Activated B cell treated with CpG ODN at 0.5 μM for 24 hours (primary cell): ENCODE measurements around the gene SPTLC3. TPM values are rescaled to one million over a fixed set of nuclear protein-coding genes. Genes with fewer than 3 reads are reported as not detected.

ENCODE experiments used
- ATAC-seq: fragments of 200-7000 bp; cut with Tn5 transposase; one replicate; pipeline ENCODE4 v1.10.0; 2021; ENCODE audit warnings: low read depth, mild to moderate bottlenecking, moderate library complexity
- CTCF ChIA-PET: fragments of 350-600 bp; sonication (Branson Sonifier 250); formaldehyde crosslinking; loops from one replicate; lab custom pipeline; 2021; ENCODE audit warnings: antibody characterized with exemption; lab: Charles Lee
- POLR2A ChIA-PET: fragments of 350-600 bp; sonication (Branson Sonifier 250); formaldehyde crosslinking; loops from one replicate; lab custom pipeline; 2021; ENCODE audit warnings: antibody characterized with exemption; lab: Charles Lee
- DNase-seq: peaks from one replicate; pipeline ENCODE4 v3.0.0; 2022
- H3K27ac Mint-ChIP-seq: one replicate; pipeline ENCODE4 v1.8.0; 2020; ENCODE audit warnings: mixed read lengths
- H3K27me3 Mint-ChIP-seq: one replicate; pipeline ENCODE4 v1.8.0; 2021; ENCODE audit warnings: mixed read lengths
- H3K36me3 Mint-ChIP-seq: one replicate; pipeline ENCODE4 v1.8.0; 2021; ENCODE audit warnings: low read depth, mixed read lengths
- H3K4me1 Mint-ChIP-seq: one replicate; pipeline ENCODE4 v1.8.0; 2021; ENCODE audit warnings: mixed read lengths
- H3K4me3 Mint-ChIP-seq: one replicate; pipeline ENCODE4 v1.8.0; 2020; ENCODE audit warnings: mild to moderate bottlenecking, mixed read lengths
- H3K9me3 Mint-ChIP-seq: one replicate; pipeline ENCODE4 v1.8.0; 2020; ENCODE audit warnings: mixed read lengths
- intact Hi-C: fragments of 100-400 bp; cut with micrococcal nuclease; formaldehyde crosslinking; loops from one replicate; pipeline ENCODE4 v1.15.1; 2024
- total RNA-seq: library from RNA; stranded (reverse); gene quantifications from 2 replicates; pipeline ENCODE4 v1.2.3, GENCODE V29; 2022
- TF ChIP-seq, protein P1 (sequence below): fragments of 200-600 bp; IDR thresholded peaks from one replicate; pipeline ENCODE4 v1.8.0; 2022; ENCODE audit warnings: antibody characterized with exemption, mild to moderate bottlenecking

Gene SPTLC3
- total RNA-seq, 1 donor from 2014 or later, result not detected

DNA sequence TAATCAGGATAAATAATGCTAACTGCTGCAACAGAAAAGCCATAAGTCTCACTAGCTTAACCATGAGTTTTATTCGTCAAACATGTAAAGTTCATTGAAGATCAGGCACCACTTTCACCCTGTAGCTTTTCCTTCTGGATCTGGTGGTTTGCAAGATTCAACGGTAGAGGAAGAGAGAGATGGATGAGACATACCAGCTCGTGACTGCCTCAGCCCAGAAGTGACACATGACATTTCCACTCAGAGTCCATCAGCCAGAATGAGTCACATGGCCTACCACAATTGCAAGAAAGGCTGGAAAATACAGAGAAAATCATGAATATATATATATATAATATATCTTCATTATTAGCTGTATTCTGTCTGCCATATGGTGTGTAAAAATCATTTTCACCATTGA is 29.0 kb downstream of the SPTLC3 start:
- intact Hi-C loops, result no loop called here
- Mint-ChIP-seq H3K36me3 (no peaks in the 10 kb centered on the region), H3K27me3 (no peaks in the 10 kb centered on the region), H3K4me1 (peaks cover 1% of the 10 kb centered on the region), H3K9me3 (no peaks in the 10 kb centered on the region), H3K27ac (no peak overlapping the region), H3K4me3 (no peak overlapping the region)
- ATAC-seq, result no peak
- DNase-seq, result no peak
- TF ChIP-seq, protein P1, sequence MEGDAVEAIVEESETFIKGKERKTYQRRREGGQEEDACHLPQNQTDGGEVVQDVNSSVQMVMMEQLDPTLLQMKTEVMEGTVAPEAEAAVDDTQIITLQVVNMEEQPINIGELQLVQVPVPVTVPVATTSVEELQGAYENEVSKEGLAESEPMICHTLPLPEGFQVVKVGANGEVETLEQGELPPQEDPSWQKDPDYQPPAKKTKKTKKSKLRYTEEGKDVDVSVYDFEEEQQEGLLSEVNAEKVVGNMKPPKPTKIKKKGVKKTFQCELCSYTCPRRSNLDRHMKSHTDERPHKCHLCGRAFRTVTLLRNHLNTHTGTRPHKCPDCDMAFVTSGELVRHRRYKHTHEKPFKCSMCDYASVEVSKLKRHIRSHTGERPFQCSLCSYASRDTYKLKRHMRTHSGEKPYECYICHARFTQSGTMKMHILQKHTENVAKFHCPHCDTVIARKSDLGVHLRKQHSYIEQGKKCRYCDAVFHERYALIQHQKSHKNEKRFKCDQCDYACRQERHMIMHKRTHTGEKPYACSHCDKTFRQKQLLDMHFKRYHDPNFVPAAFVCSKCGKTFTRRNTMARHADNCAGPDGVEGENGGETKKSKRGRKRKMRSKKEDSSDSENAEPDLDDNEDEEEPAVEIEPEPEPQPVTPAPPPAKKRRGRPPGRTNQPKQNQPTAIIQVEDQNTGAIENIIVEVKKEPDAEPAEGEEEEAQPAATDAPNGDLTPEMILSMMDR, result no peak
- CTCF ChIA-PET, result no interaction called here
- POLR2A ChIA-PET, result no interaction called here

DNA sequence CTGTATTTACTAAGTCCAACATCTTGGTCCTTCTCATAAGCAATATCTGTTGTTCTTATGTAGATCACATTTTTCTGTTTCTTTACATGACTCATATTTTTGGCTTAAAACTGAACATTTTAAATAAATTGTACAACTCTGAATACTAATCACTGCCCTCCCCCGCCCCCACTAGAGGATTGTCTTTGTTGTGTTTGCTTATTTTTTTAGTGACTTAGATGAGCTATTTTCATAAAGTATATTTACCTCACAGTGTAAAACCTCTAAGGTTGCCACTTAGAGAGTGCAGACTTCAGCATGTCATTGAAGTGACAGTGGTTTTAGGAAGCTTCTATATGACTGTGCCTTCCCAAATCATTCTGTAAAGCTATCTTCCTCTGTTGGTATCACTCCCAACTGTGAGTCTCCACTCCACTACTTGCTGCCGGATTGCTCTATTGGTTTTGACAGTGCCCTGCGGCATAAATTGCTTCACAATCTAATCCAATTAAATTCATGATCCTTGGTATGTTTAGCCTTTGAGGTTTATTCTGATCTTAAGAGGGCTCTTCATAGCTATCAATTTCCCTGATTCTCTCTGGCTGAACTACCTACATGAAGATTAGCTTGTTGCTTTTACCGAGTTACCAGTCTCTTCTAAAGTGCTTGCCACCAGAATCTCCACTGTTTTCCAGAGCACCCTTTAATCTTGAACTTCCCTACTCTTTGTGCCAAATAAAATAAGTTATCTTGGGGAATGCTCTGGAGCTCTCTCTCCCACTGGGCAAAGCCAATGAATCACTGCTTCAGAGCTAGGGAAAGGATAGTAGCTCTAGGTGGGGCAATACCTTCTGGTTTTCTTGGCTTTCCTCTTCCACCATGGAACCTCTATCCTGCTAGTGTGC is 33.0 kb downstream of the SPTLC3 start:
- TF ChIP-seq, protein P1, result no peak
- Mint-ChIP-seq H3K4me3 (no peak overlapping the region), H3K27me3 (no peaks in the 10 kb centered on the region), H3K36me3 (no peaks in the 10 kb centered on the region), H3K4me1 (no peaks in the 10 kb centered on the region), H3K27ac (no peak overlapping the region), H3K9me3 (no peaks in the 10 kb centered on the region)
- no peak for DNase-seq
- ChIA-PET POLR2A (no interaction called here), CTCF (no interaction called here)
- no peak for ATAC-seq
- intact Hi-C loops, result loop anchor here (5.0 kb wide), 1 partner anchor 50 kb away; no protein-coding TSS in a partner anchor

DNA sequence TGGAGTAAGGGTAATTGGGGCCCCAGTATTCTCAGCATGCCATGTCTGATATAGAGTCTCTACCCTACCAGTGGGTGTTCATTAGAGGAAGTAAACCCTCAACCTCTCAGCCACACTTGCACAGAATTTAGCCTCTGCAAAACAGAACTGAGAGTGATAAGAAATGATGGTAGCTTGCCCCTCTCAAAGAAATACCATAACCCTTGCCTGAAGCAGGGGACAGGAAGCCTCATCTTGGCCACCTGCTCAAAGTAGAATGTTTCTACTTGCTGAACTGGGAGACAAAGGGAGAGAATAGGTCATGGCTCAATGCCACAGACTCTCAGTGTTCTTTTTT is 33.7 kb downstream of the SPTLC3 start:
- no peak overlapping the region for H3K4me3 Mint-ChIP-seq
- no peaks in the 10 kb centered on the region for H3K27me3 Mint-ChIP-seq
- no peak for DNase-seq
- intact Hi-C loops, result loop anchor here (5.0 kb wide), 1 partner anchor 50 kb away; no protein-coding TSS in a partner anchor
- no peaks in the 10 kb centered on the region for H3K36me3 Mint-ChIP-seq
- CTCF ChIA-PET, result no interaction called here
- TF ChIP-seq, protein P1, result no peak
- POLR2A ChIA-PET, result no interaction called here
- no peaks in the 10 kb centered on the region for H3K4me1 Mint-ChIP-seq
- no peak overlapping the region for H3K27ac Mint-ChIP-seq
- no peaks in the 10 kb centered on the region for H3K9me3 Mint-ChIP-seq
- ATAC-seq, result no peak

DNA sequence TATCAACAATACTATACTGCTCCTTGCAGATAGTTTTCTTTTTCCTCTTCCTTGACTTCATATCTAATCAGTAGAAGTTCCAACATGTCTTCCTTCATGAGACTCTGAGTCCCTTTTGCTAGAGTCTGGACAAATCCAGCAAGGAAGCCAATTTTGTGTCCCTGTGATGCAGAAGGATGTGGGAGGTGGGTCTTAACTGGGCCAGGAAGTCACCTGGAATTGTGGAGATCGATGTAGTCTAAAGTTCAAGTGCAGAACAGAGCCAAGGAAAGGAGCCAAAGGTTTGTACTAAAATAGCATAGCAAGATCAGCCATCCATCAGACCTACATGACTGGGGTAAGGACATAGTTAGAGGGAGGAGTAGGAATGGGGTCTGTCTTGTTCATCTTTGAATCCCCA is 37.6 kb downstream of the SPTLC3 start:
- intact Hi-C loops, result no loop called here
- Mint-ChIP-seq H3K36me3 (no peaks in the 10 kb centered on the region), H3K27me3 (no peaks in the 10 kb centered on the region), H3K27ac (no peak overlapping the region), H3K4me1 (no peaks in the 10 kb centered on the region), H3K9me3 (no peaks in the 10 kb centered on the region), H3K4me3 (no peak overlapping the region)
- ATAC-seq, result no peak
- TF ChIP-seq, protein P1, result no peak
- no peak for DNase-seq
- ChIA-PET POLR2A (no interaction called here), CTCF (no interaction called here)

DNA sequence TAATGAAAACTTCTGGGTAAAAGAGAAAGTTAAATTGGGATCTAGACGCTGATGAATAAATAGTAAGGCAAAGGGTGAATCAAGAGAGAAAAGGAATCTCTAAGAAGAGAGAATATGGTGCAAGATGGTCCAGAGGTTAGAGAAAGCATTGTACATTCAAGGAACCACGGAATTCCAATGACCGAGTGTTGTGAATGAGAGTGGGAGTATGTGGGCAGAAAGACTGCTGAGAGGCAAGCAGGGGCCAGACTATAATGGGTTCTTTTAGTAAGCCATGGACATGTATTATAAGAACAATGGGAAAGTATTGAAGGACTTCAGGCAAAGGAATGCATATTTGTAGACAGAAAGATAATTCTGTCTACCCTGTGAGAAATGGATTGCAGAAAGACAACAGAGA is 45.2 kb downstream of the SPTLC3 start:
- ChIA-PET POLR2A (no interaction called here), CTCF (no interaction called here)
- Mint-ChIP-seq H3K36me3 (no peaks in the 10 kb centered on the region), H3K9me3 (no peaks in the 10 kb centered on the region), H3K4me3 (no peak overlapping the region), H3K4me1 (no peaks in the 10 kb centered on the region), H3K27me3 (no peaks in the 10 kb centered on the region), H3K27ac (no peak overlapping the region)
- intact Hi-C loops, result no loop called here
- TF ChIP-seq, protein P1, result no peak
- ATAC-seq (no peak), DNase-seq (no peak)
